OCI-LY3 (cell line): ENCODE measurements around the gene PTCD1.

Experiments
- EZH2phosphoT487 ChIP-seq: fragments of 200-600 bp; shearing (Covaris generic); IDR thresholded peaks from 2 replicates; pipeline ENCODE4 v1.6.1; 2018; ENCODE audit warnings: antibody characterized with exemption, mixed run types, low read depth
- TF ChIP-seq, protein P1 (sequence below): fragments of 200-600, 300-600 bp; sonication (generic); IDR thresholded peaks from 2 replicates; pipeline ENCODE4 v1.5.1; 2014; ENCODE audit warnings: antibody characterized with exemption, low read length, low read depth

DNA sequence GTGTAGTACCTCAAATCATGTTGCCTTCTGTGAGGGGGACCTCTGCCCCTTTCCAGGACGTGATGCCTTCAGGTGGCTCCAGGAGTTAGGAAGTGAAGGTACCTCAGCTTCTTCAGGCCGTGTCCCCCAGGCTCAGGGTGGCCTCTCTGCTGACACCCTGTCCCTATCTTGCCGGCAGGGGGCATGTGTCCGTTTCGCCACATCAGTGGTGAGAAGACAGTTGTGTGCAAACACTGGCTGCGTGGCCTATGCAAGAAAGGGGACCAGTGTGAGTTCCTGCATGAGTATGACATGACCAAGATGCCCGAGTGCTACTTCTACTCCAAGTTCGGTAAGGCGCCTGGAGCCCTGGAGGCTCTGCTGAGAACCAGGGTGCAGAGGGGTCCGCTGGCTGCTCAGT lies 9.3 kb upstream of the PTCD1 start:
- TF ChIP-seq, protein P1, sequence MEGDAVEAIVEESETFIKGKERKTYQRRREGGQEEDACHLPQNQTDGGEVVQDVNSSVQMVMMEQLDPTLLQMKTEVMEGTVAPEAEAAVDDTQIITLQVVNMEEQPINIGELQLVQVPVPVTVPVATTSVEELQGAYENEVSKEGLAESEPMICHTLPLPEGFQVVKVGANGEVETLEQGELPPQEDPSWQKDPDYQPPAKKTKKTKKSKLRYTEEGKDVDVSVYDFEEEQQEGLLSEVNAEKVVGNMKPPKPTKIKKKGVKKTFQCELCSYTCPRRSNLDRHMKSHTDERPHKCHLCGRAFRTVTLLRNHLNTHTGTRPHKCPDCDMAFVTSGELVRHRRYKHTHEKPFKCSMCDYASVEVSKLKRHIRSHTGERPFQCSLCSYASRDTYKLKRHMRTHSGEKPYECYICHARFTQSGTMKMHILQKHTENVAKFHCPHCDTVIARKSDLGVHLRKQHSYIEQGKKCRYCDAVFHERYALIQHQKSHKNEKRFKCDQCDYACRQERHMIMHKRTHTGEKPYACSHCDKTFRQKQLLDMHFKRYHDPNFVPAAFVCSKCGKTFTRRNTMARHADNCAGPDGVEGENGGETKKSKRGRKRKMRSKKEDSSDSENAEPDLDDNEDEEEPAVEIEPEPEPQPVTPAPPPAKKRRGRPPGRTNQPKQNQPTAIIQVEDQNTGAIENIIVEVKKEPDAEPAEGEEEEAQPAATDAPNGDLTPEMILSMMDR, result peak; percentile 26
- no peak for TF ChIP-seq EZH2phosphoT487
